NCI-H748 treated with DMSO at 0.1 percent for 48 hours (cell line): ENCODE results near the gene TAAR6.
A peak's percentile ranks its signal among the peaks of the same experiment; 100 is the strongest.
"Not testable (repeated sequence)": the region's sequence is repeated elsewhere in the genome, so short reads cannot be mapped to it uniquely, and the experiment has no call there.

Source experiments
- DNase-seq: peaks from one replicate; lab custom pipeline; 2025; lab: John Stamatoyannopoulos, UW

The TAAR6 gene, protein sequence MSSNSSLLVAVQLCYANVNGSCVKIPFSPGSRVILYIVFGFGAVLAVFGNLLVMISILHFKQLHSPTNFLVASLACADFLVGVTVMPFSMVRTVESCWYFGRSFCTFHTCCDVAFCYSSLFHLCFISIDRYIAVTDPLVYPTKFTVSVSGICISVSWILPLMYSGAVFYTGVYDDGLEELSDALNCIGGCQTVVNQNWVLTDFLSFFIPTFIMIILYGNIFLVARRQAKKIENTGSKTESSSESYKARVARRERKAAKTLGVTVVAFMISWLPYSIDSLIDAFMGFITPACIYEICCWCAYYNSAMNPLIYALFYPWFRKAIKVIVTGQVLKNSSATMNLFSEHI

DNA sequence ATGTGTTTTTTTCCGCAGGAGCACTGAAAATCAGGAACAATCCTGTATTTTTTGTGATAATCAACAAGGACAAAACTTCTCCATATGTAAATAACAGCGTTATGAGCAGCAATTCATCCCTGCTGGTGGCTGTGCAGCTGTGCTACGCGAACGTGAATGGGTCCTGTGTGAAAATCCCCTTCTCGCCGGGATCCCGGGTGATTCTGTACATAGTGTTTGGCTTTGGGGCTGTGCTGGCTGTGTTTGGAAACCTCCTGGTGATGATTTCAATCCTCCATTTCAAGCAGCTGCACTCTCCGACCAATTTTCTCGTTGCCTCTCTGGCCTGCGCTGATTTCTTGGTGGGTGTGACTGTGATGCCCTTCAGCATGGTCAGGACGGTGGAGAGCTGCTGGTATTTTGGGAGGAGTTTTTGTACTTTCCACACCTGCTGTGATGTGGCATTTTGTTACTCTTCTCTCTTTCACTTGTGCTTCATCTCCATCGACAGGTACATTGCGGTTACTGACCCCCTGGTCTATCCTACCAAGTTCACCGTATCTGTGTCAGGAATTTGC, at the start of gene TAAR6:
TSS of gene TAAR6 (plus strand) at position 102 of the 557 bp plus-strand sequence. CDS start at position 102, 0 bp downstream.
- DNase-seq = no peak

DNA sequence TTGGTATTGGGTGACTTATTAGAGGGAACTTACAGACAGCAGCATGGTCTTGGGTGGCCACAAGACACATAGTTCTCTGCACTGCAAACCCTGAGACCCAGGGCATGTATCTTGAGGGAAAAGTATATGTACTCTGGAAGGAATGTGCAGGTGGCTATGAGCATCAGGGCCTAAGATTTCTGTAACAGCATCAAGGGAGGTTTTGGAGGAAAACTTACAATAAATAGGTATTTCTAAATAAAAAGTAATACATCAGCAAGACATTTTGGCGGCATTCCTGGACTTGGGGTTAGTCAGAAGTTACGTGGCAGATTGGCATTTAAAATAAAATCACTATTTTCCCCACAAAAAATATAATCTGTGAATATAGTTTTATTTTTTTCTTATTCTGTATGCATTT, 49.2 kb upstream of the TAAR6 start:
- no peak for DNase-seq

DNA sequence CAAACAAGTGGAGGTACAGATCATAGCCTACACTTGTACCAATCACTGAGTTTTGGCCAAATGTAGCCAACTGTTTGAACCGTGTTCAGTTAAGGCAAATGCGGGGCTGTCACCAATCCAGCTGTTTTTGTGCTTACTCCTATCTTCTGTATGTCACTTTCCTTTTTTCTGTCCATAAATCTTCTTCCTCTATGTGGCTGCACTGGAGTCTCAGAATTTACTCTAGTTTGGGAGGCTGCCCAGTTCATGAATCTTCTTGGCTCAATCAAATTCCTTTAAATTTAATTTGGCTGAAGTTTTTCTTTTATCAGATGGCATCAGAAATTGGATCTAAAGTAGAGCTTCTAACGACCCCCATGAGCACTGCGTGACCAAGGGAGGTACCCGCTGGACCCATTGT, 45.5 kb upstream of the TAAR6 start:
- DNase-seq = no peak

DNA sequence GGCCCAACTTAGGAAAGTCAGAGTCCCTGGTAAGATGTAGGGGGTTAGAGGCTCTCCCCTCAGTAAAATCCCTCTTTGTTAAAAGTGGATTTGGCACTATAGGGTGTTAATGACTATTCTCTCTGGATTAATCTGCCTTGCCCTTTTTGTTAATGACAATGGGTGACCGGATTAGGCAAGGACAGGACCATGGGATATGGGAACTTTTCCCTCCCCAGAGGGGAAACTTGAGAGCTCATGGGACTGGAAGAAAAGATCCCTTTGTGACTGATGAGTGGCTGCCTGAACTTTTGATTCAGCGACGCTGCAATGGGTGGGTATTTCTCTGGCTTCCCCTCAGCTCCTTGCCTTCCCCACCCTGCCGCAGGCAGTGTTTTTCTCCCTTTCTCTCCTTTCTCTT, 44.3 kb upstream of the TAAR6 start:
- no peak for DNase-seq

DNA sequence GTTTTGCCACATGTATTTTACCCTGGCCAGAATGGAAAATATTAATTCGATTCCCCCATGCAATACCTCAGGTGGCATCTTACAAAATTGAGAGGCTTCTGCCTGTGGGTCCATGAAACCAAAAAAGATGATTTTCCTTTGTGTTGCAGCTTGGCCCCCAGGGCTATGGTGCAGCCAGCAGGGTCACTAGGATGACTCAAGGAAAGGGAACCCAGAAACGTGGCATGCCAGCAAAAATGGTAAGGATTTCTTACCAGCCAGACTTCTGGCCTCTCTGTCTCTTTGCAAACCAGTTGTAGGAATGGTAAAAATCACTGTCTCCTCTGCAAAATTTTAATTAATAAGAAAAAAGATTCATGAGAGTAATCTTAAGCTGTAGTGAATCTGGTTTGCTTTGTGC, 43.7 kb upstream of the TAAR6 start:
- no peak for DNase-seq

DNA sequence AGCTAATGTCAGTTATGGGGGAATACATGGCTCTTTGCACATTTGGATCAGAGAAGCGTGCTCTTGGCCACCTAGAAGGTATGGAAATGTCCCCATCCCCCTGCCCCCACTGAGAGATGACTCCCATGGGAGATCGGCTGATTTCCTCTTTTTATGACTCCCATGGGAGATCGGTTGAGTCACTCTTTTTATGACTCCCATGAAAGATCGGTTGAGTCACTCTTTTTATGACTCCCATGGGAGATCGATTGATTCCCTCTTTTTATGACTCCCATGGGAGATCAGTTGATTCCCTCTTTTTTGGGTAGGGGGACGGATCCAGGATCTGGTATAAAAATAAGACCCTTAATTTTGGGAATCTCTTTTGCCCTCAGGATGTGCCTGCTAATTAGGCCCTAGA, 42.3 kb upstream of the TAAR6 start:
- no peak for DNase-seq

DNA sequence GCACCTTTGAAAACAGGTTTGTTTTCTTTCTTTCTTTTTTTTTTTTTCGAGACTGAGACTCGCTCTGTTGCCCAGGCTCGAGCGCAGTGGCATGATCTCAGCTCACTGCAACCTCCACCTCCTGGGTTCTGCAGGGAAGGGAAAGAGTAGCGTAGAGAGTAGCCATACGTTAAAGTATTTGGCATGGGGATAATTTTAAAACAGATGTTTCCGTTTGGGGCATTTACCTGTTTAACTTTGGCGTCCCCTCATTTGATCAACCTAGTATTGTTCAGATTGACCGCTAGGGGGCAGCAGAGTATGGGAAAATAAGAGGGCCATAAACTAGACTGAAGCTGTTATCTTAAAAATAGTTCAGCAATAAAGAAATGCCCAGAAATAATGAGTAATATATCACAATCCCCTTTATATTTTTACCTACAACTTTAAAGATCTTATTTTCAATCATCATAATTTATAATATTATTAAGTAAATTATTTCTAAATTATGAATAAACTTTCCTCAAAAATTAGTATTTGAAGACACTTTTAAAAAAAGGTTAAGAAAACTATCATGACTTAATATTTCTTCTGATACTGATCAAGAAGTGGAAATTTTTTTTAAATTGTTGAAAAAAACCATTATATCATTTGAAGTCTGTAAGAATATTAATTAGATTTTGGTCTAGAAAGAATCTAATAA, 39.7 kb upstream of the TAAR6 start:
- peak; percentile 49 for DNase-seq

DNA sequence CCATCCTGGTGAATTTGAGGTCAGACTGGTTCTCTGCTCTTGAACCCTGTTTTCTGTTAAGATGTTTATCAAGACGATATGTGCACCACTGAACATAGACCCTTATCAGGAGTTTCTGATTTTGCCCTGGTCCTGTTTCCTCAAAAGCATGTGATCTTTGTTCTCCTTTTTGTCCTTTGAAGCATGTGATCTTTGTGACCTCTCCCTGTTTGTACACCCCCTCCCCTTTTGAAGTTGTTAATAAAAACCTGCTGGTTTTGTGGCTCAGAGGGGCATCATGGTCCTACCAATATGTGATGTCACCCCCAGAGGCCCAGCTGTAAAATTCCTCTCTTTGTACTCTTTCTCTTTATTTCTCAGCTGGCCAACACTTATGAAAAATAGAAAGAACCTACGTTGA, 35.6 kb upstream of the TAAR6 start:
- not testable (repeated sequence) for DNase-seq

DNA sequence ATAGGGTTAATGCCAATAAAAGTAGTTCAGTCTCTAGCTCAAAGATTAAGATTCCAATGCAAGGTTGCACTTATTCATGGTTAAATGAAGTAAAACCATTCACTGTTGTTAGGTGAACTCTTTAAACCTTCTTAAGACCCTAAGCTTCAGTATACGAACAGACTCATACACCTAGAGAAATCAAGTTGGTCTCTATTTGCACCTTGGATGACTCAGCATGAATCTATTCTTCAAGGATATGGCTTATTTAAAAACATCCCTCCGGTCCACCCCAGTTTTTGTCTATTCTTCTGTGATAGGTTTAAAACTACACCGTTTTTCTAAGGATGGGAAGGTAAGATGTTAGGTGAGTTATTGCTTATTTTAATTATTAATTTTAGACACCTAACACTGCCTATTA, 33.0 kb upstream of the TAAR6 start:
- no peak for DNase-seq

DNA sequence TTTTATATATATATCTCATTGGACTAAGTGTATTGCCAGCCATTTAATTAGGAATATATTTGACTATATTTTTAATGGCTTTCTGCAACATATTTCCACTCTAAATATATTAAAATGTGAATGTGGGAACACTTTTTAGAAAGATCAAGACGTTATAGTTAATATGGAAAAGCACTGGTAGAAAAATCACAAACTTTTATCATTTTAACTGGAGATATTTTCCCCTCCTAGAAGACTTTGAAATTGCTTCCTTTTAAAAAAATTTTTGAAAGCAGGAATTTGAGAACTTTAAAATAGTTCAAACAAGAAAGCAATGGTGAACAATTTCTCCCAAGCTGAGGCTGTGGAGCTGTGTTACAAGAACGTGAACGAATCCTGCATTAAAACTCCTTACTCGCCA, 32.1 kb upstream of the TAAR6 start, which contains the start of gene TAAR9:
TSS of gene TAAR9 (plus strand) at position 301 of the 400 bp plus-strand sequence. CDS start at position 314, 13 bp downstream.
- no peak for DNase-seq

DNA sequence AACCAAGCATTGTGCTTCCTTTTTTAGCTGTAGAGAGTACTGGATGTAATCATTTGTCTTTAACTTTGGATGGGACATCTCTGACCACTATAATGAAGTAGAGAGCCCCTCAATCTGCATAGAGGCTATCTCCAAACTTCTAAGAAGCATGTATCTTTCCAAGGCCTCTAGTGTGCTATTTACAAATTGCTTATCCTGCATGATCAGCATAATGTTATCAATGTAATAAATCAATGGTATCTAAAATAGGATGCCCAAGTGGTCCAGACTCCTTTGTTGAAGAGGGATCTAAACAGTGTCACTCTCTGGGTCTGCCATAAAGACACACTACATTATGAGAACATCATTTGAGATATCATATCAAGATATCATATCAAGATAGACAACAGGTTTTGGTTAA, 25.3 kb upstream of the TAAR6 start:
- DNase-seq = no peak

DNA sequence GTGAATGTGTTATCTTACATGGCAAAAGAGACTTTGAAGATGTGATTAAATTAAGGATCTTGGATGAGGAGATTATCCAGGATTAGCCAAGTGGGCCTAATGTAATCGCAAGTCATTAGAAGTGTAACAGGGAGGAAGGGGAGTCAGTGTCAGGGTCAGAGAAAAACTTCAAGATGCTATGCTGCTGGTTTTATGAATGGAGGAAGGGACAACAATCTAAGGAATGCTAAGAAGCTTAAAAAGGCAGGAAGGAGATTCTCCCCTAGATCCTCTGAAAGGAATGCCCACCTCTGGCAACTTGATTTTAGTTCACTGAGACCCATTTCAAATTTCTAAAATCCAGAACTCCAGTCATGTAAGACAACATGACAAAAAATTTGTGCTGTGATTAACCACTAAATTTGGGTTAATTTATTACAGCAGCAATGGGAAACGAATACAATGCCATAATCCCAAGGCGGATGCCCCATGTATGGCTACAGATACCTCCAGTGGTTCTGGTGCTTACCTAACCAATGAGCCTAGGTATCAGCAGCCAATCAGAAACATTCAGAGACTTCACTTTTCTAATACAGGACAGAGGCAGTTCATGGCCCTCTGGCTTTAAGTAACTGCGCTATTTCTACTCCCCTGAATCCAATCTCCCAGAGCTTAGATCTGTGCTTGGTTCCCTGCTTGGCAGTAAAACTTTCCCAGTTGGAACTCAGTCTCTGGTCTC, 21.2 kb upstream of the TAAR6 start:
- DNase-seq = no peak

DNA sequence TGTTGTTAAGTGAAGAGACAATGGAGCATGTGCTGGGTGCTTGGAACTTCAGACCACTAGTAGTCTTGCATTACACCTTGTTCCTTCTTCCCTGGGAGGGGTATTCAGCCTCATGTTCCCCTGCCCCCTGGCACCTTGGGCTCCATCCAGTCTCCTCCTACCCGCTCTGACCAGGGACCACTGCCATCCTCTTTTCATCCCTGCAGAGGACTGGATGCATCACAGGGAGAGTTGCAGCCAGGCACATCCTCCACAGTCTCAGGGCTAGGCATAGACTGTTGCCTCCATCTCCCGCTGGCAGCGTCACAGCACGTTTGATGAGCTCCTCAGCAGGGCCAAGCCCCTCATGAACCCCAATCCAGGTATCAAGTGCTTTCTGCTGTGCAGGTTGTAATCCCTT, 18.9 kb upstream of the TAAR6 start:
- no peak for DNase-seq

DNA sequence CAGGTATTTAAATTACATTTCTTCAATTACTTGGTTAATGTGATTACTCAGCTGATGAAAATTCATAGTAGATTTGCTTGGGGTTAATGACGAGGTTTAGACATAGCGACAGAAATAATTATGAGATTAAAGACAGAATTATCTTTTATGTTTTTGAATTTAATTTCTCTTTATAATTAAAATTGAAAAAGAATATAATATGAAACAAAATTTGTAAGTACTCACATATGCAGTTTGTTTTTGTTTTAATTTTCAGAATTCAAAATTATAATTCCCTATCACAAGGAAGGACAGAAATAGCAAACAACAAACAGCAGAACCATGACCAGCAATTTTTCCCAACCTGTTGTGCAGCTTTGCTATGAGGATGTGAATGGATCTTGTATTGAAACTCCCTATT, 17.8 kb upstream of the TAAR6 start, which contains the start of gene TAAR8:
TSS of gene TAAR8 (plus strand) at position 301 of the 400 bp plus-strand sequence. CDS start at position 322, 21 bp downstream.
- no peak for DNase-seq

DNA sequence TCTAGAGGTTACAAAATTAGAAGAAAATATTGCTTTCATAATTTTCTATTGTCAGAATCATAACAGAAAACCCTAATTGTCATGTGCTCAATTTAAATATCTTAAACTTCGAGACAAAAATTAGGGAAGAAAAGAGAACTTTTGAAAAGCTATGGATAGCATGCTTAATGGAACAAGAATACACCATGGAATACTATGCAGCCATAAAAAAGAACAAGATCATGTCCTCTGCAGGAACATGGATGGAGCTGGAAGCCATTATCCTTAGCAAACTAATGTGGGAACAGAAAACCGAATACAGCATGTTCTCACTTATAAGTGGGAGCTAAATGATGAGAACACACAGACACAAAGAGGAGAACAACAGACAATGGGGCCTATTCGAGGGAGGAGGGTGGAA, 10.0 kb upstream of the TAAR6 start:
- not testable (repeated sequence) for DNase-seq

DNA sequence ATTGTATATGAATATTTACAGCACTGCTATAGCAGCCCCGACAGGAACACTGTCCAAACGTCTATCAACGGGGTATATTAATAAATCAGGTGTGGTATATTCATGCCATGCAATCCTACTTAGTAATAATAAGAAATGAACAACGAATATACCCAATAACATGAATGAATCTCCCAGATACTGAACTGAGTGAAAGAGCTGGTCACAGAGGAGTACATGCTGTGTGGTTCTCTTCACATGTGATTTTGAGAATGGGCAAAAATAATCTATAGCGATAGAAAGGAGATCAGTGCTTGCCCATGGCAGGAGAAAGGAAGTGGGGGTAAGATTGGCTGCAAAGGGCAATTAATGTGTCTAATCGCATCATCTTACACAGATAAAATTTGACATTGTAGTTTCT, 3.7 kb upstream of the TAAR6 start:
- DNase-seq = no peak

DNA sequence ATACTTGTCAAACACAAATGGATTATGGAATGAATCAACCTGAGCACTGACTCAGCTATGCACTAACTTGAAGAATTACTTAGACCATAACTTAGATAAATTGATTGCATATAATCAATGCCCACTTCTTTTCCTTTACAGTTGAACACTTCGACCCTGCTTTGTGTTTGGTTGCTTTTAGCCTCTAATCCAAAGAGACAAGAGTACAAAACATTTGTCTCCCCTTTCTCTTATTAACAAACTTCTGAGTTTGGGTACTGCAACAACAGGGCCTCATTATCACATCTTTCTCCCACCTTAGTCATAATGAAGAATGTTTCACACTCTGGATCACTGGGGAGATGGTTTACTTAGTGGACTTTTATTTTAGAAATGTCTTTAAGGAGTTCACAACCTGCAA, 2.6 kb upstream of the TAAR6 start:
- no peak for DNase-seq

DNA sequence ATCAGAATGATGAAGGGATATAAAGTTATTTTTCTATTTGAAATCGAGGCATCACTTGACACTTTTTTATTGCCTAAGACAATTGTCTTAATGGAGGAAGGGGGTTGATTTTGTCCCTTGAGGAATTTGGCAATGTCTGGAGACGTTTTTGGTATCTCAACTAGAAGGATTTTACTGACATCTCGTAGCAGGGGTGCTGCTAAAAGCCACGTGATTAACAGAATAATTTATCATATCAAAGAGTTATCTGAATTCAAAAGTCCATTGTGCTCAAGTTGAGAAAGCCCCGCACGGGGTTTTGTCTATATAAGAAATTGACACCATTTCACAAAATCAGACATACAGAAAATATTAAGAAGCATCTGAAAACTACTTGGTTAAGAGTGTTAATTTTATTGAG, 1.5 kb upstream of the TAAR6 start:
- DNase-seq = no peak

DNA sequence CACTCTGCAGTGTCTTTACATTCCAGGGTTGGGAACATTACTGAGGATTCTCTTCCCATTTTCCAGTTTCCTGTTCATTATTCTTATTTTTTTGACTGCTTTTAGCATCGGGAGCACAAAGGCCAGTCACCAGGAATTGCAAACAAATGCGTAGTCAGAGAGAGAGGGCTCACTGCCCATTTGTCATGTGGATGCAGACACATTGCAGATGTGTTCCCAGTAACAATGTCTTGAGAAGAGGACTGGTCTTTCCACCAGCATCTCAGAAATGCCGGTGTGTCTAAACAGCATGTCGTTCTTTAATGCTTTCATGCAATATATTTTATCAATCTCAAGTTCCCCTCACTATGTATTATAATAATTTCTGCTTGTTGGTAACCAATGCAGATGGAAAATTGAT, 952 bp upstream of the TAAR6 start:
- DNase-seq = no peak

DNA sequence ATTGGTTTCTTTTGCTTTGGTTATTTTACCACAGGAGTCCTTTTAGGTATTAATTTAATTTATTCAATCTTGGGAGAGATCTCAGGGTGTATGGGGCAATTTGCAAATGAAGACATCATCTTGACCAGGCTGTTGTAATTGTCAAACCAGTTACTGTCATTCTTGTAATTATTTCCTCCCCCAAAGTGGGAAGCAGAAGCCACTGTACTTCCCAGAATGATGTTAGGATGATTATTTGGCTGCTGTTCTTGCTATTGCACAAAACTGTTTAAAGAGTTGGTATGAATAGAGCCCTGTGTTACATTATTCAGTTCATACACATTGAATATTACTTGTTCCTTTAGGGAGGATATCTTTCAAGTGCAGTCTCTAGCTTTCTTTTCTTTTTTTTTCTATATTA, 1.7 kb downstream of the TAAR6 start:
- no peak for DNase-seq

DNA sequence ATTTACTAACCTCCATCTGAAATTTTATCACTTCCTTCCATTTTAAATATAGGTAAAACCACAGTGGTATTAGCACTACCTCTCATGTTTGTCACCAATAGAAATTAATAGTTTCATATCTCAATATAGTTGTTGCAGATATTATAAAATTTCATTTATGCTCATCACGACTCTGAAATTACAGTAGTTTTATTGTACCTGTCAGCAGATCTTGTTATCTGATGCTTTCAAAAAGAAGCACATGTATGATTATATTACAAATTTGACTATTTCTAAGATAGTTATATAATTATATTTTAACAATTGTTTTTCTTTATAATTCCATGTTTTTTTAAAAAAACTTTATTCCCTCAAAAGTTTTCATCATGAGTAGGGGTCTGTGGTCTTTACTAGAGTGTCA, 14.6 kb downstream of the TAAR6 start:
- DNase-seq = no peak

DNA sequence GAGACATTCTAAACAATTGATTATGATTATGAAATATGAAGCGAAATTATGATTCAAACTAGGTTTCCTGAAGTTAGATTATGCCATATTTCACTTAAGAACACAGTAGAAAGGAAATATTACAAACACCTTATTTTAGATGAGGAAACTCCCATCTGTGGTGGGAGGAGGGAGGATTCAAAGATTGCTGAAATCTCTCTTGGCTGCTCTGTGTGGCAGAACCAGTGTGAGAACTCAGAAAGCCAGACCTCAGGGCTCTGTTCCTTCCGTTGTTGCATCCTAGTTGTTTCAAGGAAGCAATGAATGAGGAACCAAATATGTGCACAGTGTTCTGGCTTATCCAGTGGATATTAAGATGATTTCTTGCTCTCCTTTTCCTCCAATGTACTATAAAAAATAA, 17.3 kb downstream of the TAAR6 start:
- DNase-seq = no peak

DNA sequence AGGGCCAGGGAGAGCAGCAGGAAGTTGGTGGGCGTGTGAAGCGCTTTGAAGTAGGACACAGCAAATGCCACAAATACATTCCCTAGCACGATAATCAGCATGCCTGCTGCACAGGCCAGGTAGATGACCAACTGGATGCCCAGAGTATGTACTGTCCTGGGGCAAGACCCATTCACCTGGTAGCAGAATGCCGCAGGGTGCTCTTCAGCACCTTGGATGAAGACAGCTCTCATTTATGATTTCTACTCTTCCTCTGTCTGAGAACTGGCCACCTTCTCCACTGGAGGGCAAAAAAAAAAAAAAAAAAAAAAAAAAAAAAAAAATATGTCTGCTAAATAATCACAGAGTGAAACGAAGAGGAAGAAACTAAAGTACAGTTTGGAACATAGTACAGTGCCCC, 19.3 kb downstream of the TAAR6 start, which contains the start of gene TAAR5:
TSS of gene TAAR5 (minus strand) at position 288 of the 400 bp plus-strand sequence. CDS start at position 233, 55 bp downstream.
- no peak for DNase-seq
